Ovary (tissue), 9 donors: ENCODE results near the gene CALM1. TPM values are rescaled to one million over a fixed set of nuclear protein-coding genes. Genes with fewer than 3 reads are reported as not detected.

ENCODE experiments used
- DNase-seq, 5 donors: peaks; one replicate each; pipeline ENCODE4 v3.0.0-alpha.2; 2019 to 2020
- H3K27ac ChIP-seq, 2 donors: fragments of 200-600 bp; one replicate each; pipeline versions ENCODE4 v1.5.1 to v1.8.0; 2019 to 2022
- H3K27me3 ChIP-seq: fragments of 200-600 bp; one replicate; pipeline ENCODE4 v1.8.0; 2022
- H3K36me3 ChIP-seq: fragments of 200-600 bp; sonication (generic); one replicate; pipeline ENCODE4 v1.5.1; 2019
- H3K4me1 ChIP-seq: one replicate; pipeline ENCODE4 v1.8.1; 2013; ENCODE audit warnings: mild to moderate bottlenecking, moderate library complexity; ENCODE audit not compliant: insufficient read depth
- H3K4me3 ChIP-seq: fragments of 200-600 bp; sonication (generic); one replicate; pipeline ENCODE4 v1.5.1; 2017
- H3K9me3 ChIP-seq, 2 donors: fragments of 200-600 bp in 1 of 2; sonication (generic) in 1 of 2; one replicate each; pipeline versions ENCODE4 v1.5.1 to v1.8.1; 2013 to 2019; ENCODE audit warnings: mild to moderate bottlenecking in 1 of 2, moderate library complexity in 1 of 2
- EP300 ChIP-seq: sonication (generic); formaldehyde crosslinking; IDR thresholded peaks from one replicate; pipeline ENCODE4 v1.6.1; 2017; ENCODE audit warnings: antibody characterized with exemption
- POLR2A ChIP-seq: fragments of 450-650 bp; IDR thresholded peaks from one replicate; pipeline ENCODE4 v1.6.1; 2017; ENCODE audit warnings: antibody characterized with exemption, mild to moderate bottlenecking, moderate library complexity
- WGBS, 3 donors: extraction: QIAGEN DNeasy Blood & Tissue Kit in 1 of 3; methylation state at CpG; one replicate each; pipeline versions ENCODE4 v1.1.5 to v1.1.7; 2013 to 2017; 5-methylcytosine and 5-hydroxymethylcytosine counted together
- intact Hi-C, 4 donors: fragments of 100-400 bp; cut with DNase I; formaldehyde crosslinking; loops; one replicate each; pipeline versions ENCODE4 v1.11.0 to v1.15.1; 2022 to 2023
- polyA plus RNA-seq, 2 donors: library from polyadenylated mRNA; stranded (reverse); fragments of 200-250 nt in 1 of 2; fragments of 350-450 nt in 1 of 2; fragmentation: Illumina TruSeq in 1 of 2; extraction: RNeasy Lipid Tissue Mini Kit (QIAGEN cat#74804) in 1 of 2; gene quantifications; one replicate each; pipeline ENCODE4 v1.2.3, GENCODE V29; 2013 to 2014
- total RNA-seq, 7 donors: library from RNA; depleted of rRNA in 2 of 7; stranded (reverse); fragments of >200 nt in 2 of 7; fragmentation: NEBNext Ultra II Directional in 3 of 7; extraction: Animal tissue kit (Norgen Biotek cat#: 25700) in 3 of 7; gene quantifications; one replicate each; pipeline versions ENCODE4 v1.1.0 to v1.2.4, GENCODE V29; 2016 to 2023
- TF ChIP-seq, protein P1 (sequence below), 3 donors: fragments of 450-650 bp in 2 of 3; fragments of 200-600 bp in 1 of 3; IDR thresholded peaks; one replicate each; pipeline versions ENCODE4 v1.5.1 to v1.8.0; 2016 to 2022; ENCODE audit warnings: antibody characterized with exemption in 3 of 3, mild to moderate bottlenecking in 1 of 3
- donor health status: DM: no; HTN: no; CAD: no; lungs with moderate emphysema.
- donor health status: DM: no; HTN: no; CAD: no.
- donor health status: Bipolar disorder and iron deficiency.
- donor health status: DM: yes; HTN: yes; CAD: no.
- donor health status: DM: no; HTN: no; CAD: no.
- donor health status: DM: yes; HTN: yes; CAD: no.

CALM1 gene
- total and polyA plus RNA-seq, 9 donors = 122 to 514 (median 225) TPM

DNA sequence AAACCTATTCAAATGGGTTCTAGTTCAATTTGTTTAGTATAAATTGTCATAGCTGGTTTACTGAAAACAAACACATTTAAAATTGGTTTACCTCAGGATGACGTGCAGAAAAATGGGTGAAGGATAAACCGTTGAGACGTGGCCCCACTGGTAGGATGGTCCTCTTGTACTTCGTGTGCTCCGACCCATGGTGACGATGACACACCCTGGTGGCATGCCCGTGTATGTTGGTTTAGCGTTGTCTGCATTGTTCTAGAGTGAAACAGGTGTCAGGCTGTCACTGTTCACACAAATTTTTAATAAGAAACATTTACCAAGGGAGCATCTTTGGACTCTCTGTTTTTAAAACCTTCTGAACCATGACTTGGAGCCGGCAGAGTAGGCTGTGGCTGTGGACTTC lies 8.3 kb downstream of the CALM1 start:
- WGBS, 3 donors = 86 to 92% (median 87%) methylated on average over 9 of the region's 9 CpGs
- no peaks in the 10 kb centered on the region for H3K27me3 ChIP-seq
- H3K27ac ChIP-seq = no peak overlapping the region
- TF ChIP-seq POLR2A = no peak
- TF ChIP-seq EP300 = no peak
- TF ChIP-seq, protein P1, sequence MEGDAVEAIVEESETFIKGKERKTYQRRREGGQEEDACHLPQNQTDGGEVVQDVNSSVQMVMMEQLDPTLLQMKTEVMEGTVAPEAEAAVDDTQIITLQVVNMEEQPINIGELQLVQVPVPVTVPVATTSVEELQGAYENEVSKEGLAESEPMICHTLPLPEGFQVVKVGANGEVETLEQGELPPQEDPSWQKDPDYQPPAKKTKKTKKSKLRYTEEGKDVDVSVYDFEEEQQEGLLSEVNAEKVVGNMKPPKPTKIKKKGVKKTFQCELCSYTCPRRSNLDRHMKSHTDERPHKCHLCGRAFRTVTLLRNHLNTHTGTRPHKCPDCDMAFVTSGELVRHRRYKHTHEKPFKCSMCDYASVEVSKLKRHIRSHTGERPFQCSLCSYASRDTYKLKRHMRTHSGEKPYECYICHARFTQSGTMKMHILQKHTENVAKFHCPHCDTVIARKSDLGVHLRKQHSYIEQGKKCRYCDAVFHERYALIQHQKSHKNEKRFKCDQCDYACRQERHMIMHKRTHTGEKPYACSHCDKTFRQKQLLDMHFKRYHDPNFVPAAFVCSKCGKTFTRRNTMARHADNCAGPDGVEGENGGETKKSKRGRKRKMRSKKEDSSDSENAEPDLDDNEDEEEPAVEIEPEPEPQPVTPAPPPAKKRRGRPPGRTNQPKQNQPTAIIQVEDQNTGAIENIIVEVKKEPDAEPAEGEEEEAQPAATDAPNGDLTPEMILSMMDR (IDR thresholded peaks at IDR 0.05) = no peak
- H3K9me3 ChIP-seq = no peaks in the 10 kb centered on the region
- no peaks in the 10 kb centered on the region for H3K36me3 ChIP-seq
- no peak for DNase-seq
- intact Hi-C loops = loop anchor here in 1 of 4 donors (10.0 kb wide), 1 partner anchor 350 kb away; no protein-coding TSS in a partner anchor
- H3K4me3 ChIP-seq = no peak overlapping the region
- peaks cover 3% of the 10 kb centered on the region for H3K4me1 ChIP-seq

DNA sequence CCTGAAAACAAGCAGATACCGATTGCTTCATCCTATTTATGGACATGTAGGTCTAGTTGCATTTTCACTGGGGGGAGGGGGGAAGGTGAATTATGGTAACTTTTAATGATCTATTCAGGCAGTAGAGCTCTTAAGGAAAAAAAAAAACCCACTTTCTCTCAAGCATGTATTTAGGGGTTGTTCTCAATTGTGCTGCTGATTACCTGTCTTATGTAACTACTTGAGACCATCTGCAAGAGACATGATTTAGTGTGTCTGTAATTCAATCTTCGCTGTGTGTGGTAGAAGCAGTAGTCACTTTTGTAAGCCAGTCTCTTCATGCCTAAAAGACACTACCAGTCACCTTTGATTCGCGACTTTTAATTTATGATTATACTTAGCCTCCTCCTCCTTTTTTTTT lies 8.9 kb downstream of the CALM1 start:
- intact Hi-C loops = loop anchor here in 1 of 4 donors (10.0 kb wide), 1 partner anchor 349 kb away; no protein-coding TSS in a partner anchor
- no peak for DNase-seq
- Histone ChIP-seq H3K4me3 (no peak overlapping the region), H3K27me3 (no peaks in the 10 kb centered on the region), H3K27ac (no peak overlapping the region), H3K4me1 (peaks cover 2% of the 10 kb centered on the region), H3K36me3 (no peaks in the 10 kb centered on the region), H3K9me3 (no peaks in the 10 kb centered on the region)
- 70 to 76% (median 75%) methylated on average over 4 of the region's 4 CpGs for WGBS, 3 donors
- no peak for TF ChIP-seq EP300
- TF ChIP-seq POLR2A = no peak
- TF ChIP-seq, protein P1 (IDR thresholded peaks at IDR 0.05) = no peak

DNA sequence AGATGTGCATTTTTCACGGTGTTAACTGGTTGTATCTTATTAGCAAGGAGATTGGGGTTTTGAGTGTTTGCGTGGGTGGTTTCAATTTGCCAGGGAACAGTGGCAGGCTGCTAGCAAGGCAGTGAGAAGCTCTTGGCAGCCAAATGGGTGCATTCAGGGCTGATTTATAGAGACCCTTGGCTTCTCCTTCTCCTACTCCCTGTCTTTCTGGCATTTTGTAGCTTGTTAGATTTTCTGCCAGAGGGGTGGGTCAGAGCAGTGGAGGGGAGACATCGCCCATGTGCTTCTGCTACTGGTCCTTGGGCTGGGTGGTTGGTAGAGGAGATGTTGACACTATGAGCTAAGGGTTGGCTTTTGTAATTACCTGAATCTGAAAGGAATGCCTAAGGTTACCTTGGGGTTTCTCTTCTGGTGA lies 9.6 kb downstream of the CALM1 start:
- intact Hi-C loops = loop anchor here in 1 of 4 donors (10.0 kb wide), 1 partner anchor 348 kb away; no protein-coding TSS in a partner anchor

DNA sequence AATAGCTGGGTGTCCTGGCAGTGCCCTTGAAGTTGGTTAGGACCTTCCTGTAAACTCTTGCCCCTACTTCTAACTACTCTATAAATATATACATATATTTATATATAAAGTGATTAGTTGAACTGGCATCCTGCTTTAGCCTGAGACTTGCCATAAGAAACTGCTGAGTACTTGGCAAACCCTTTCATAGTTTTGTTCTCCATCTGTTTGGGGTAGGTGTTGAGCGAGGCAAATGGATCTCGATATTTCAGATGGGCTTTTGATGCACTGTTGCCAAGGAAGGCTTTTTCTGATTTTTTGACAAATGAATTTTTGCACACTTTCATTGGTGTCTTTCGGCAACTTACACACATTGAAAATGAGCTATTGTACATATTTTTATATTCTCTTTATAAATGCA lies 10.4 kb downstream of the CALM1 start:
- Histone ChIP-seq H3K36me3 (no peaks in the 10 kb centered on the region), H3K4me1 (peaks cover 2% of the 10 kb centered on the region), H3K27ac (no peak overlapping the region), H3K27me3 (no peaks in the 10 kb centered on the region), H3K4me3 (no peak overlapping the region), H3K9me3 (no peaks in the 10 kb centered on the region)
- DNase-seq = no peak
- TF ChIP-seq POLR2A = no peak
- TF ChIP-seq EP300 = no peak
- TF ChIP-seq, protein P1 (IDR thresholded peaks at IDR 0.05) = no peak
- intact Hi-C loops = loop anchor here in 1 of 4 donors (10.0 kb wide), 1 partner anchor 348 kb away; no protein-coding TSS in a partner anchor
- WGBS, 3 donors = 93 to 95% (median 94%) methylated on average over 3 of the region's 3 CpGs

More for the DNA sequence above, 9.6 kb downstream of the CALM1 start:
- Histone ChIP-seq H3K4me3 (no peak overlapping the region), H3K9me3 (no peaks in the 10 kb centered on the region), H3K36me3 (no peaks in the 10 kb centered on the region), H3K4me1 (peaks cover 2% of the 10 kb centered on the region), H3K27me3 (no peaks in the 10 kb centered on the region), H3K27ac (no peak overlapping the region)
- DNase-seq = no peak
- WGBS, 3 donors = 51 to 63% (median 61%) methylated on average over 3 of the region's 3 CpGs
- TF ChIP-seq EP300 (no peak), POLR2A (no peak)
- TF ChIP-seq, protein P1 (IDR thresholded peaks at IDR 0.05) = no peak
